ENCODE data around the gene ATP9B. TPM values are rescaled to one million over a fixed set of nuclear protein-coding genes. Genes with fewer than 3 reads are reported as not detected.

Gene ATP9B
- total RNA-seq, 1 donor from 2014 or later: 15.8 TPM

DNA sequence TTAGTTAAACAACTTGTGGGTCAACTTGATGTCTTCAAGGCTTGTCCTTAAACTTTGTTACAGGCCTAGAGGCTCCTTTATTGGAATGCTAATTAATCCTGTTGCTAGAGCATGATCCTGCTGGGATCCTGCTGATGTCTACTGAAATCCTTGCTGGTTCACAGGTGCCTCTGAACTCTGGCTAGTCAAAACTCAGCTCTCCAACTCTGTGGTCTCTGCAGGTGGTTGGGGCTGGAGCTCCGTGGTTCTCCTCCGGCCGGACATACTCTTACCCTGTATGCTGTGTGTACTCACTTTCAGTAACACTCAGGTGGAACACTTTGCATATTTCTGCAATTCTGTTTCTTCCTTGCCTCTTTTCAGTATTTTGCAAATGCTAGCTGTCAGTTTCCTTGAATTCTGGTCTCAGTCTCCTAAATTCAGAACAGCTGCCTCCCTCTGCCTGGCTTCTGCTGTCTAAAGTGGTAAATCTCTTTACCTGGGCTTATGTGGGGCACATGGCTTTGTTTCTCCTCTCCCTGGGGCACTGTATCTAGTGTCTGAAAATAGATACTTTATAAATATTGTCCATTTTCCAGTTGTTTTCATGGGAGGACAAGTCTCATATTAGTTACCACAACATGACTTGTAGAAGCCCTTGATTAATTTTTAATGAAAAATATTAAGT is 113.0 kb downstream of the ATP9B start:
- peaks cover 3% of the 10 kb centered on the region for H3K4me1 Mint-ChIP-seq (ENCODE audit: low read depth)

GRCh38 chr18:79185648-79186047 is 116.5 kb downstream of the ATP9B start:
- no peak overlapping the region for H3K27ac Mint-ChIP-seq (ENCODE audit: unreplicated experiment)
- no peaks in the 10 kb centered on the region for H3K36me3 Mint-ChIP-seq (ENCODE audit: low read depth)
- no peak overlapping the region for H3K4me3 Mint-ChIP-seq (ENCODE audit: unreplicated experiment)

More for the DNA sequence above, 113.0 kb downstream of the ATP9B start:
- H3K36me3 Mint-ChIP-seq (ENCODE audit: low read depth): peaks cover 2% of the 10 kb centered on the region
- H3K9me3 Mint-ChIP-seq (ENCODE audit: low read depth): no peaks in the 10 kb centered on the region
- TF ChIP-seq, protein P1, sequence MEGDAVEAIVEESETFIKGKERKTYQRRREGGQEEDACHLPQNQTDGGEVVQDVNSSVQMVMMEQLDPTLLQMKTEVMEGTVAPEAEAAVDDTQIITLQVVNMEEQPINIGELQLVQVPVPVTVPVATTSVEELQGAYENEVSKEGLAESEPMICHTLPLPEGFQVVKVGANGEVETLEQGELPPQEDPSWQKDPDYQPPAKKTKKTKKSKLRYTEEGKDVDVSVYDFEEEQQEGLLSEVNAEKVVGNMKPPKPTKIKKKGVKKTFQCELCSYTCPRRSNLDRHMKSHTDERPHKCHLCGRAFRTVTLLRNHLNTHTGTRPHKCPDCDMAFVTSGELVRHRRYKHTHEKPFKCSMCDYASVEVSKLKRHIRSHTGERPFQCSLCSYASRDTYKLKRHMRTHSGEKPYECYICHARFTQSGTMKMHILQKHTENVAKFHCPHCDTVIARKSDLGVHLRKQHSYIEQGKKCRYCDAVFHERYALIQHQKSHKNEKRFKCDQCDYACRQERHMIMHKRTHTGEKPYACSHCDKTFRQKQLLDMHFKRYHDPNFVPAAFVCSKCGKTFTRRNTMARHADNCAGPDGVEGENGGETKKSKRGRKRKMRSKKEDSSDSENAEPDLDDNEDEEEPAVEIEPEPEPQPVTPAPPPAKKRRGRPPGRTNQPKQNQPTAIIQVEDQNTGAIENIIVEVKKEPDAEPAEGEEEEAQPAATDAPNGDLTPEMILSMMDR (IDR thresholded peaks at IDR 0.05): no peak
- H3K27me3 Mint-ChIP-seq (ENCODE audit: low read depth): no peaks in the 10 kb centered on the region
- DNase-seq (ENCODE audit: low spot score): no peak
- H3K4me3 Mint-ChIP-seq (ENCODE audit: unreplicated experiment): no peak overlapping the region
- H3K27ac Mint-ChIP-seq (ENCODE audit: unreplicated experiment): no peak overlapping the region

DNA sequence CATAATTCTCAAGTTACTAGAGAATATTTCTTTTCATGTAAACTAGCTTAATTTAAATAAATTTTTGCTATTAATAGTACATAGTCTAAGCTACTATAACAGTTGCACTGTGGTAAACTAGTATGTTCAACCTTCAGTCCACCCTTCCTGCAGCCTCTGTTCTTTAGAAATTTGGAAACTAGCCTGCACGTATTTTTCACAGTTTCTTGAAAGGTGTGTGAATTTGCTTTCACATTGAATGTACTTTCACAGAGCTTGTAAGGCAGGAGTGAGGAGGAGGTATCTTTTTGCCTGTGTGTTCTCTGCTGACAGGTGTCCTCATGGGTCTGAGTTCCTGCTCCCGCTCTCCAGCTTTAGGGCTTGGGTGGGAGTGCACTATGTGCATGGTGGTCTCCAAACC is 117.5 kb downstream of the ATP9B start:
- no peak for DNase-seq (ENCODE audit: low spot score)
- no peaks in the 10 kb centered on the region for H3K4me1 Mint-ChIP-seq (ENCODE audit: low read depth)
- H3K27me3 Mint-ChIP-seq (ENCODE audit: low read depth): no peaks in the 10 kb centered on the region
- H3K9me3 Mint-ChIP-seq (ENCODE audit: low read depth): peaks cover 4% of the 10 kb centered on the region
- no peak overlapping the region for H3K27ac Mint-ChIP-seq (ENCODE audit: unreplicated experiment)
- TF ChIP-seq, protein P1 (IDR thresholded peaks at IDR 0.05): no peak
- peaks cover 4% of the 10 kb centered on the region for H3K36me3 Mint-ChIP-seq (ENCODE audit: low read depth)
- H3K4me3 Mint-ChIP-seq (ENCODE audit: unreplicated experiment): no peak overlapping the region

More at GRCh38 chr18:79185648-79186047, 116.5 kb downstream of the ATP9B start:
- no peak for DNase-seq (ENCODE audit: low spot score)
- TF ChIP-seq, protein P1 (IDR thresholded peaks at IDR 0.05): no peak
- peaks cover 3% of the 10 kb centered on the region for H3K4me1 Mint-ChIP-seq (ENCODE audit: low read depth)
- H3K9me3 Mint-ChIP-seq (ENCODE audit: low read depth): no peaks in the 10 kb centered on the region
- H3K27me3 Mint-ChIP-seq (ENCODE audit: low read depth): no peaks in the 10 kb centered on the region

DNA sequence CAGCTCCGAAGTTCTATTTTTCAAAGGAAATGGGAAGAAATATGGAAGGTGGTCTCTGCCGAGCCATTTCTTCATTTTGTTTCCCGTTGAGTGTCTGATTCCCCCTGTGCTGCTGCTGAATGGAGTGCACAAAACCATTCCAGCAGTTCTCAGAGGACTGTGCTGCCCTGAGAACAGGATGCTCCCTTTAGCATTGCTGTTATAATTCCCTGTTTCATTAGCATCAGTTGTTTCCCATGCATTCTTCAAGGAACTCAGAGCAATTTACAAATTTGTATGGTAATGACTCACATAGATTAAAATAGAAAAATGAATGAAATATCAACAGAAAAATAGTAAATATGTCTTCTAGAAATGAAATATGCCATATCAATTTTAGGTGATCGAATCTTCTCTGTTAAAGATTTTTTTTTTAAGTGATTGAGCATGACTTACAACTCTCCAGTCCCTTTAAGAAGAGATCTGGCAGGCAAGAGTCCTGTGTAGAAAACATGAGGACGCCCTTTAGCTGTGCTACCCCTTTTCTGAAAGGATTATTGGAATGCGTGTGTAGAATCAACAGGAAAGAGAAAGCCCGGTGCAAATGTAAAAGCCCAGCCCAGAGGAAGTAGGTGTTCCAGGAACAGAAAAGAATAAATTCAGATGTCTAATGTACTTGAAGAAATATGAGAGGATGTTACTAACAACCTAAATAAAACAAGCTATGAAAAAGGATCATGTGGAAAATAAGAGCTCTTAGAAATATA is 118.5 kb downstream of the ATP9B start:
- H3K4me1 Mint-ChIP-seq (ENCODE audit: low read depth): no peaks in the 10 kb centered on the region
- no peak overlapping the region for H3K4me3 Mint-ChIP-seq (ENCODE audit: unreplicated experiment)
- DNase-seq (ENCODE audit: low spot score): no peak
- no peaks in the 10 kb centered on the region for H3K27me3 Mint-ChIP-seq (ENCODE audit: low read depth)
- TF ChIP-seq, protein P1 (IDR thresholded peaks at IDR 0.05): no peak
- H3K27ac Mint-ChIP-seq (ENCODE audit: unreplicated experiment): no peak overlapping the region
- H3K36me3 Mint-ChIP-seq (ENCODE audit: low read depth): peaks cover 4% of the 10 kb centered on the region
- H3K9me3 Mint-ChIP-seq (ENCODE audit: low read depth): peaks cover 4% of the 10 kb centered on the region

- no peaks in the 10 kb centered on the region for H3K4me1 Mint-ChIP-seq (ENCODE audit: low read depth)
- H3K4me3 Mint-ChIP-seq (ENCODE audit: unreplicated experiment): no peak overlapping the region
- TF ChIP-seq, protein P1 (IDR thresholded peaks at IDR 0.05): no peak
- H3K27ac Mint-ChIP-seq (ENCODE audit: unreplicated experiment): no peak overlapping the region
- H3K36me3 Mint-ChIP-seq (ENCODE audit: low read depth): peaks cover 6% of the 10 kb centered on the region
- DNase-seq (ENCODE audit: low spot score): no peak
- no peaks in the 10 kb centered on the region for H3K27me3 Mint-ChIP-seq (ENCODE audit: low read depth)
- peaks cover 4% of the 10 kb centered on the region for H3K9me3 Mint-ChIP-seq (ENCODE audit: low read depth)
Measured at GRCh38 chr18:79191418-79191817, 122.2 kb downstream of the ATP9B start.

All from chondrocyte (in vitro differentiated cells).